ENCODE measurements around the gene PCIF1.
"Not testable (repeated sequence)": the region's sequence is repeated elsewhere in the genome, so short reads cannot be mapped to it uniquely, and the experiment has no call there.

The PCIF1 gene

GRCh38 chr20:45953672-45954071, 19.2 kb downstream of the PCIF1 start:
- Mint-ChIP-seq H3K4me1 (ENCODE audit: low read depth) (no peaks in the 10 kb centered on the region), H3K27ac (no peak overlapping the region), H3K27me3 (ENCODE audit: low read depth) (no peaks in the 10 kb centered on the region), H3K36me3 (ENCODE audit: low read depth) (peaks cover 35% of the 10 kb centered on the region), H3K9me3 (no peaks in the 10 kb centered on the region), H3K4me3 (no peak overlapping the region)
- DNase-seq (ENCODE audit: low spot score) = no peak

GRCh38 chr20:45956326-45956725, 21.8 kb downstream of the PCIF1 start:
- not testable (repeated sequence) for H3K27ac Mint-ChIP-seq
- H3K36me3 Mint-ChIP-seq (ENCODE audit: low read depth) = peaks cover 51% of the 10 kb centered on the region

GRCh38 chr20:45957021-45957941, 22.8 kb downstream of the PCIF1 start:
- Mint-ChIP-seq H3K9me3 (no peaks in the 10 kb centered on the region), H3K27me3 (ENCODE audit: low read depth) (no peaks in the 10 kb centered on the region), H3K27ac (no peak overlapping the region), H3K4me3 (no peak overlapping the region), H3K36me3 (ENCODE audit: low read depth) (peaks cover 48% of the 10 kb centered on the region), H3K4me1 (ENCODE audit: low read depth) (no peaks in the 10 kb centered on the region)
- DNase-seq (ENCODE audit: low spot score) = no peak

More at GRCh38 chr20:45956326-45956725, 21.8 kb downstream of the PCIF1 start:
- not testable (repeated sequence) for DNase-seq (ENCODE audit: low spot score); H3K4me1 Mint-ChIP-seq (ENCODE audit: low read depth); H3K4me3 Mint-ChIP-seq; H3K27me3 Mint-ChIP-seq (ENCODE audit: low read depth); H3K9me3 Mint-ChIP-seq

GRCh38 chr20:45958593-45958992, 24.1 kb downstream of the PCIF1 start:
- Mint-ChIP-seq H3K27me3 (ENCODE audit: low read depth) (no peaks in the 10 kb centered on the region), H3K4me3 (no peak overlapping the region), H3K36me3 (ENCODE audit: low read depth) (peaks cover 57% of the 10 kb centered on the region), H3K4me1 (ENCODE audit: low read depth) (no peaks in the 10 kb centered on the region), H3K9me3 (no peaks in the 10 kb centered on the region), H3K27ac (no peak overlapping the region)
- DNase-seq (ENCODE audit: low spot score) = no peak

- no peak for DNase-seq (ENCODE audit: low spot score)
- H3K4me3 Mint-ChIP-seq = no peak overlapping the region
- H3K27ac Mint-ChIP-seq = no peak overlapping the region
- no peaks in the 10 kb centered on the region for H3K4me1 Mint-ChIP-seq (ENCODE audit: low read depth)
- H3K9me3 Mint-ChIP-seq = no peaks in the 10 kb centered on the region
- no peaks in the 10 kb centered on the region for H3K27me3 Mint-ChIP-seq (ENCODE audit: low read depth)
- peaks cover 56% of the 10 kb centered on the region for H3K36me3 Mint-ChIP-seq (ENCODE audit: low read depth)
Measured at GRCh38 chr20:45959126-45959525, 24.6 kb downstream of the PCIF1 start.

GRCh38 chr20:45959956-45960630, 25.6 kb downstream of the PCIF1 start:
- H3K9me3 Mint-ChIP-seq = no peaks in the 10 kb centered on the region
- H3K36me3 Mint-ChIP-seq (ENCODE audit: low read depth) = peaks cover 60% of the 10 kb centered on the region
- no peak overlapping the region for H3K4me3 Mint-ChIP-seq
- no peak for DNase-seq (ENCODE audit: low spot score)
- no peaks in the 10 kb centered on the region for H3K4me1 Mint-ChIP-seq (ENCODE audit: low read depth)
- no peaks in the 10 kb centered on the region for H3K27me3 Mint-ChIP-seq (ENCODE audit: low read depth)
- no peak overlapping the region for H3K27ac Mint-ChIP-seq

GRCh38 chr20:45962031-45962755, 27.7 kb downstream of the PCIF1 start:
- H3K36me3 Mint-ChIP-seq (ENCODE audit: low read depth) = peaks cover 61% of the 10 kb centered on the region
- no peak overlapping the region for H3K27ac Mint-ChIP-seq
- H3K4me1 Mint-ChIP-seq (ENCODE audit: low read depth) = no peaks in the 10 kb centered on the region
- H3K27me3 Mint-ChIP-seq (ENCODE audit: low read depth) = no peaks in the 10 kb centered on the region
- no peak for DNase-seq (ENCODE audit: low spot score)
- H3K4me3 Mint-ChIP-seq = no peak overlapping the region
- no peaks in the 10 kb centered on the region for H3K9me3 Mint-ChIP-seq

GRCh38 chr20:45963059-45964005, 28.8 kb downstream of the PCIF1 start:
- H3K36me3 Mint-ChIP-seq (ENCODE audit: low read depth) = peaks cover 56% of the 10 kb centered on the region
- no peak overlapping the region for H3K4me3 Mint-ChIP-seq
- H3K27ac Mint-ChIP-seq = no peak overlapping the region
- no peaks in the 10 kb centered on the region for H3K27me3 Mint-ChIP-seq (ENCODE audit: low read depth)
- H3K9me3 Mint-ChIP-seq = no peaks in the 10 kb centered on the region
- no peak for DNase-seq (ENCODE audit: low spot score)
- no peaks in the 10 kb centered on the region for H3K4me1 Mint-ChIP-seq (ENCODE audit: low read depth)

GRCh38 chr20:45964006-45964400, 29.5 kb downstream of the PCIF1 start:
- H3K9me3 Mint-ChIP-seq = no peaks in the 10 kb centered on the region
- no peak overlapping the region for H3K4me3 Mint-ChIP-seq
- no peak for DNase-seq (ENCODE audit: low spot score)
- H3K4me1 Mint-ChIP-seq (ENCODE audit: low read depth) = no peaks in the 10 kb centered on the region
- H3K36me3 Mint-ChIP-seq (ENCODE audit: low read depth) = peaks cover 53% of the 10 kb centered on the region
- H3K27ac Mint-ChIP-seq = no peak overlapping the region
- no peaks in the 10 kb centered on the region for H3K27me3 Mint-ChIP-seq (ENCODE audit: low read depth)

GRCh38 chr20:45965169-45966002, 30.9 kb downstream of the PCIF1 start:
- Mint-ChIP-seq H3K4me3 (no peak overlapping the region), H3K4me1 (ENCODE audit: low read depth) (peaks cover 11% of the 10 kb centered on the region), H3K27me3 (ENCODE audit: low read depth) (no peaks in the 10 kb centered on the region), H3K36me3 (ENCODE audit: low read depth) (peaks cover 49% of the 10 kb centered on the region), H3K9me3 (no peaks in the 10 kb centered on the region), H3K27ac (no peak overlapping the region)
- no peak for DNase-seq (ENCODE audit: low spot score)

GRCh38 chr20:45967551-45968080, 33.1 kb downstream of the PCIF1 start:
- peaks cover 34% of the 10 kb centered on the region for H3K36me3 Mint-ChIP-seq (ENCODE audit: low read depth)
- no peaks in the 10 kb centered on the region for H3K9me3 Mint-ChIP-seq
- H3K4me3 Mint-ChIP-seq = no peak overlapping the region
- peaks cover 3% of the 10 kb centered on the region for H3K27me3 Mint-ChIP-seq (ENCODE audit: low read depth)
- no peak for DNase-seq (ENCODE audit: low spot score)
- no peak overlapping the region for H3K27ac Mint-ChIP-seq
- peaks cover 14% of the 10 kb centered on the region for H3K4me1 Mint-ChIP-seq (ENCODE audit: low read depth)

- Mint-ChIP-seq H3K27ac (no peak overlapping the region), H3K27me3 (ENCODE audit: low read depth) (peaks cover 3% of the 10 kb centered on the region), H3K4me1 (ENCODE audit: low read depth) (peaks cover 15% of the 10 kb centered on the region), H3K4me3 (no peak overlapping the region), H3K9me3 (no peaks in the 10 kb centered on the region), H3K36me3 (ENCODE audit: low read depth) (peaks cover 31% of the 10 kb centered on the region)
- no peak for DNase-seq (ENCODE audit: low spot score)
Measured at GRCh38 chr20:45968081-45968671, 33.7 kb downstream of the PCIF1 start.

Measured in T-helper 2 cell treated with Interferon-gamma antibody and Interleukin-4, amounts not matched to agents 5 μg/mL and 100 μg/mL, for 36 hours (primary cell).